ENCODE measurements around the gene CMTM7.
"Not testable (repeated sequence)": the region's sequence is repeated elsewhere in the genome, so short reads cannot be mapped to it uniquely, and the experiment has no call there.

Gene CMTM7

DNA sequence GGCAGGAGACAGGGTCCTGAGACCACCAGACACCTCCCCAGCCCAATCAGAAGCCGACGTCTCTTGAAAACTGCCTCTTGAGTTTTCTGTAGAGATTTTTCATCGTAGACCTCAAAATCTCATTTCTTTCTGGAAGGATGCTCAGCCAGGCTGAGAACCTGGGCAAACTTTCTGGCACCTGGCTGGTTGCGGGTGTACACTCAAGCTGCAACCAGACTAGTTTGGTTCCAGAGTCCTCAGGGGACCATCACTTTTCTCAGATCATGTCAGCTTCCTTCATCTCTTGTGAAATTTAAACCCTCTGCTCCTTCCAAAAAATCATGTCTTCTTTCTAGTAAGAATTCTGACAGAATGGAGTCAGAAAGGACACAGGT lies 45.1 kb downstream of the CMTM7 start:
- no peak for DNase-seq (ENCODE audit: low read depth)

DNA sequence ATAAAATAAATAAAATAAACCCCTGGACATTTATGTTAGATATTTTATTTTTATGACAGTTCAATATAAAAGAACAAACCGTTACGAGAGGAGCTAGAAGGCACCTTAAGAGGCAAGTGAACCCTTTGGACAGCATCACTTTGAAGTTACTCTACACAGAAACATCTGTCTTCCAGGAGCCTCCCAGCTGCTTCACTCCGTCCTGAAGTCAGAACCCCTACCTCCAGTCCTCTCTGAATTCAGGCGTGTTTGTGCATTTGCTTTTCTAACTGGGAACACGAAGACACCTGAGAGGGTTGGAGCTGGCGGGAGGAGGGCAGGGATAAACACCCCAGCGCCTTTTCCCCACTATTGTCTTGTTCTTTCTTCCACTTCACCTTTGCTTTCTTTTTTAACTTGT lies 46.2 kb downstream of the CMTM7 start:
- DNase-seq (ENCODE audit: low read depth): no peak

DNA sequence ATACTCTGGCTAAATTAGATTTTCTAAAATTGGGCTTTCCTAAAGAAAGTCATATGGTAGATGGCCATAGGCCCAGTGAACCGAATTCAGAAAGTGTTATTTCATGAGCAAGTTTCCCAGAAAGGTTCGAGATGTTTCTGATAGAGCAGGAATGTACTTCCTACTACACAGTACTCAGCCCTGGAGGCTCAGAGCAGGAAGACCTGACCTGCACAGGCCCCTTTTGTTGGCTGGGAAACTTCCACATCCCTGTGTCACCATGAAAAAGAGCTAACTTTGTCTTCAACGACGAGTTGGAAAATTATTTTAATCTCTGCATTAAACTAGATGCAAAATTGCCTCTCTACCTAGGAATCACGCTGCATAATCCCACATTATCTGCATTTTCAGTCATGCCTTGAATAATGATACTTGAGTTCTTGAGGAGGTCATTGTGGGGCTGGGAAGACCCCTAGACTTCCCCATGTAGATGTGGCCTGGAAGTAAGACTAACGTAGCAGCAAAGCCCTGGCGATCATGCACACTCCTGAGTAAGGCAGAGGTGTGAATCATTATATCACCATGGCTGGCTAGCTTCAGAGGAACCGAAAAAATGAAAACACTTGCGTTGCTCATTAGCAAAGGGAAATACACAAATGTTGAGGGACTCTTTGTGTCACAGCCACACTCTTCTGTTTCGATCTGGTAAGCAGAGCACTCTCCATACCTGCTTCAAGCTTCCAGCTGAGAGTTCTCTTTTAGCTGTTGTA lies 47.1 kb downstream of the CMTM7 start:
- no peak for DNase-seq (ENCODE audit: low read depth)

DNA sequence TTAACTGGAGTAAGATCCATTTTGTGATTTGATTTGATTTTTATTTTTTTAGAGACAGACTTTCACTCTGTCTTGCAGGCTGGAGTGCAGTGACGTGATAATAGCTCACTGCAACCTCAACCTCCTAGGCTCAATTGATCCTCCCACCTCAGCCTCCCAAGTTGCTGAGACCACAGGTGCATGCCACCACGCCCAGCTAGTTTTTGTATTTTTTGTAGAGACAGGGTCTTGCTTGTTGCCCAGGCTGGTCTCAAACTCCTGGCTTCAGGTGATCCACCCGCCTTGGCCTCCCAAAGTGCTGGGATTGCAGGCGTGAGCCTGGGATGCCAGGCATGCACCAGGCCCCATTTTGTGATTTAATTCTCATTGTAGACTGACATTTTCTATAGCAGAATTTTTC lies 47.8 kb downstream of the CMTM7 start:
- not testable (repeated sequence) for DNase-seq (ENCODE audit: low read depth)

DNA sequence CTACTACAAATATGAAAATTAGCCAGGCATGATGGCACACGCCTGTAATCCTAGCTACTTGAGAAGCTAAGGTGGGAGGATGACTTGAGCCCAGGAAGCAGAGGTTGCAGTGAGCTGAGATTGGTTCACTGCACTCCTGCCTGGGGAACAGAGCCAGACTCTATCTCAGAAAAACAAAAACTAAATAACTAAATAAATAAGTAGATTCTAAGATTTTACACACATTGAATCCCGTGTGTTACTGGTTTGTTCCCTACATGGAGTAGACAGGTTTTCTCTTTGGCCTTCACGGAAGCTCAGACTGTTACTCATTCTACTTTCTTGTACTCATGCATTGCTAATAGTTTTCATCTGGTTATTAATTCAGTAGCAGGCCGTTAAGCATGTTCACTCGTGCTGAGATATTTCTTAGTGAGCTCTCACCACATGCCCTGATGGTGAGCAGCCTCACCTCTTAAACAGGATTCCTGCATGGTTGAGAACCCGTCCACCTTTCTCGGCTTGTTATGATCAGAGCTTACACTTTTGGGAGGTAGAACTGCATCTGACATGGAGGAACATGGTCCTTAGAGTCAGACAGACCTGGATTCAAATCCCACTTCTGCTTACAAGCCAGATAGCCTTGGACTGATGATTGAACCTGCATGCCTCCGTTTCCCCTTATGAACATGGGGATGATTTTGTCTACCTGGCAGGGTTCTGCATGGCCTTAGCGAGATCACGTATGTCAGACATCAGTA lies 49.1 kb downstream of the CMTM7 start:
- DNase-seq (ENCODE audit: low read depth): no peak

DNA sequence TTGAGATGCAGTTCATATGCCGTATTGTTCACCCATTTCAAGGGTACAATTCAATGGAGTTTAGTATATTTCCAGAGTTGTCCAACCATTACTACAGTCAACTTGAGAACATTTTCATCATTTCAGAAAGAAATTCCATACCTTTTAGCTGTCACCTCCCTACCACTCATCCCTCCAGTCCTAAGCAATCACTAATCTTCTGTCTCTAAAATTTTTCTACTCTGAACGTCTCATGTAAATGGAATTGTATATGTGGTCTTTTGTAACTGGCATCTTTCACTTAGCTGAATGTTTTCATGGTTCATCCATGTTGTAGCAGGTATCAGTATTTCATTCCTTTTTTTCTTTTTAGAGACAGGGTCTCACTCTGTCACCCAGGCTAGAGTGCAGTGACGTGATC lies 51.1 kb downstream of the CMTM7 start:
- peak; percentile 52 for DNase-seq (ENCODE audit: low read depth)

DNA sequence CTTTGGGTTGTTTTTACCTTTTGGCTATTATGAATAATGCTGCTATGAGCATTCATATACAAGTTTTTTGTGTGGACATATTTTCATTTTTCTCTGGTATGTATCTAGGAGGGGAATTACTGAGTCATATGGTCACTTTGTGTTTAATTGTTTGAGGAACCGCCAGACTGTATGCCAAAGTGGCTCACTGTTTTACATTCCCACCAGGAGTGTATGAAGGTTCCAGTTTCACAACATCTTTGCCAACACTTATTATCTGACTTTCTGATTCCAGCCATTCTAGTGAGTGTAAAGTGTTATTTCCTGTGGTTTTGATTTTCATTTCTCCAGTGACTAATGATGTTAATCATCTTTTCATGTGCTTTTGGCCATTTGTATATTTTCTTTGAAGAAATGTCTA lies 51.8 kb downstream of the CMTM7 start:
- peak; percentile 89 for DNase-seq (ENCODE audit: low read depth)

DNA sequence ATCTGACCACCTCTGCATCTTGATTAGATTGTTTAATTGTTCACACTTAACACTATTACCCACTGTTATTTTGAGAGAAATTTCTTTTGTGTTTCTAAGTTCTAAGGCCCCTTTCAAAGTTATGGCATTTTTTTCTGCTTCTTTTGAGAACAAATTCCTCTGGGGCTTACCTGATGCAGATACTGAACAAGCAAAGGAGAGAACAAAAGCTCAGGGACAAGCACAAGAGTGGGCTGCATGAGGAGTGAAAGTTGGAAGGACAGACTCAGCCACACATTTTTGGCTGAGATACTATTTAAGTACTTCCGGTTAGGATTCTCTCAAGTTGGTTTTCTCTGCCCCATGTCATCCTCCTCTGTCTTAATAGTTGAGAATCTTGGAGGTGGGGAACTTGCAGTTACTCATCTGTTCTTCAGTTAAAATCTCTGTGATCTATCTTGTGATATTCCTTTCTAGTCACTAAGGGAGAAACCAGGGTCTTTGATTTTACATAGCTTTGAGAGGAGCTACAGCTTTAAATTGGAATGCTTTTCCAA lies 56.3 kb downstream of the CMTM7 start:
- DNase-seq (ENCODE audit: low read depth): no peak

DNA sequence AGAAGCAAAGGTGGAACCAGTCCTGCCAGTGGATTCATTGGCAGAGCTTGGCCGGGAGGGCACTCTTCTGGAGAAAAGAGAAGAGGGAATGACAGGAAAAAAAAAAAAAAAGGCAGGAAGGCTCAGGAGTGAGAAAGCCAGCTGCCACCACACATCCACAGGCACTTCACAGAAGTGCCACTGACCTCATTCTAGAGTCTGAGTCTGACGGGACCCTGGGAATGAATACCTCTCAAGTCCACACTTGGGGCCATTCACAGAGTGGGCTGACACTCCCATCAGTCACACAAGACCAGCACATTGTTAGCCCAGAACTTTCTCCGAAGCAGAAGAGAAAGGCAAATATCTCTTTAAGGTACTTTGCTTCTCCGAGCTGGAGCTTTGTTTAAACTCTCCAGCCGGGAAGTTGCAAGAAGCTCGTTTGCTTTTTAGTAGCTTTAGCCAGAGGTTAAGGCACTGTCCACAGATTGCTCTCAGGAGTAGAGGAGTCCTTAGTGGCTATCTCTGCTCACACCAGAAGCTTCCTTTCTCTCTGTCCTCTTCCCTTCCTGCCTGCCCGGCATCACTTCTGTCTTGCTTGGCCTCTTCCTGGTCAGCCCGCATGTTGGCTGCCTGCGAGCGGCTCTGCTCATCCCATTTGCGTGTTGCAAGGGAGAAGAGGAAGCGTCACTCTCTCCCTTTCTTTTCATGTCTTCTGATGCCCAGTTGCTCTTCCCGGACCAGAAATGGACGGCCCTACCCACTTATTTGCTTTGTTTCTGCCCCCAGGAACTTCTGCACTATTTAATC lies 57.2 kb downstream of the CMTM7 start:
- no peak for DNase-seq (ENCODE audit: low read depth)

DNA sequence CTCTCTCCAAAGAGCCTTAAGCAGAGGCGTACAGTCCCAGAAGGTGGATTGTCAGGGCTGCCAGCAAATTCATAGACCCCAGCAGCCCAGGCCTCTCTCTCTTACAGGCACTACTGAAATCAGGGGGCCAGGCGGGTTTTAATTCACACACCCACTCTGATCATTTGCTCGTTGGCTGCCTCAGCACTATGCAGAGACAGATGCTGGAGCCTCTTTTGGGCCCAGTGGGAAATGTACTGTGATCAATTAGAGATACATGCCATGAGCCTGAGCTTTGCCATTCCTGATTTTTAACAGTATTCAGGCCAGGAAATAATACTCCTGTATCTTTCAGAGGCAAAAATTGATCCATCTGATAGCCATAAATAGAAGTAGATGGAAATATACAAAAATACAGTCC lies 58.0 kb downstream of the CMTM7 start:
- DNase-seq (ENCODE audit: low read depth): no peak

DNA sequence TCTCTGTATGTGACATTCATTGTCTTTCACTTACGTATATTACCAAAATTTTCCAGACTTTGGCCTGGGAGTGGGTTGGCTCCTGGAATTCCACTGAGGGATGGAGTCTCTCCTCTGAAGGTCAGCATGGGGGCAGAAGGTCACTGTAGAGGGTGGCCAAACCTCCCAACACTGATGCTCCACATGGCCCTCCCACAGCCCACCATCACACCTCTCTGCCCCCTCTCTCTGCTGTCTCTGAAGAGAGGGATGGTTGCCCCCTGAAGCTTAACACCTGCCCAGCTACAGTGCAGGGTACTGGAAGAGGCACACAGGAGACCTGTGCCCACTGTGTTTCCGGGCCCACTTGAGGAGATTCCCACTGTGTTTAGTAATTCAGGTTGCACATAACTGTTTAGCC lies 58.8 kb downstream of the CMTM7 start:
- DNase-seq (ENCODE audit: low read depth): no peak

DNA sequence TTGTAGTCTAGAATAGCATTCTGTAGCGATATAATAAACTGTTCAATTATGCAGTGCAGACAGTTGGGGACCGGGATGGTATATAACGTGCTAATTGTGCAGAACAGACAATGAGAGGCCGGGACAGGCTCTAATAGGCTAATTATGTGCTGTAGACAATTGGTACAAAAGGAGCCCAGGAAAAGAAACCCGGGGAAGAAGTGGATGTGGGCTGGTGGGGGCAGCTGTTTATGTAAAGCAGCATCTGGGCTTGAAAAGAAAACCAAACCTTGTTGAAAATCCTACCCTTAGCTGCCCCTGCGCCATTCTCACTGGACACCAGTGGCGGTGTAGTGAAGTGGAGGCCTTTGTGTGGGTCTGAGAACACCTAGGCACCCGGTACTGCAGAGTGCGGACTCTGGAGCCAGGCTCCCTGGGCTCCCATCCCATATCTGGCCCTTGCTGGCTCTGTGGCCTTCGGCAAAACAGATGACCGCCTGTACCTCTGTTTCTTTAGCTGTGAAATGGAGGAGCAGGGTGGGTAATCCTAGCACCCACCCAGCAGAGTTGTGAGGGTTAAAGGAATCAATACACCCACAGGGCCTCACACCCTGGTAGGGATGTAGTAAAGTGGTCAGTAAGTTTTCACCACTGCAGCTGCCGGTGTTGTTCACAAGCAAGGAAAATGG lies 59.5 kb downstream of the CMTM7 start:
- no peak for DNase-seq (ENCODE audit: low read depth)

DNA sequence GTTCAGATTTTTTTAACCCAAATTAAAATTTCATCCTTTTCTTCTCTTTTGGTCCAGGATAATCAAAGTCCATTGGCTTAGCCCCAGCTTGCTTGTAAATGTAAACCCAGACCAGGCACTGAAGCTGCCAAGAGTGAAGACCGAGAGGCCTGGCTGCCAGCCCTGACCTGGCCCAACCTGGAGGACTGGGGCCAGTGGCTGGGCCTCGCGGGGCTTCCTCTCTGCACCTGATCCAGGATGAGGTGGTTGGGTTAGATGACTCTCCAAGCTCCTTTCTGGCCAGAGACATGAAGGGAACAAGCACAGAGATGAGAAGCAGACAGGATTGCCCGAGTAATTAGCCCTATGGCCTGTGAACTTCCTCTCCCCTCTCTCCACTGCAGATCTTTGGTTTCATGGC lies 60.4 kb downstream of the CMTM7 start:
- DNase-seq (ENCODE audit: low read depth): no peak

DNA sequence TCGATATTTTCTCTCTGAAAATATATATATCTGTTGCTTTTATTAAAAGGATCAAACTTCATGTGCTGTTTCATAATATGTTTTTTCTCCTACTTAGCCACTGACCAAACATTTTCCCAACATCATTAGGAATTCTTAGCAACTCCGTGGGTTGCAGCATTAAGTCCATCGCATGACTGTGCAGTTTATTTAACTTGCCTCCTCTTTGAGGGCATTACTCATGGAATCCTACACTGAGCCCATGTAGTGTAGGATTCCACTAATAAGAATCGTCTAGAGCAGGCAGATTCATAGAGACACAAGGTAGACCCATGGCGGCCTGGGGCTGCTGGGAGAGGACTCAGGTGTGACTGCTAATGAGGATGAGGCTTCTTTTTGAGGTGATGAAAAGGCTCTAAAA lies 61.7 kb downstream of the CMTM7 start:
- peak; percentile 85 for DNase-seq (ENCODE audit: low read depth)

DNA sequence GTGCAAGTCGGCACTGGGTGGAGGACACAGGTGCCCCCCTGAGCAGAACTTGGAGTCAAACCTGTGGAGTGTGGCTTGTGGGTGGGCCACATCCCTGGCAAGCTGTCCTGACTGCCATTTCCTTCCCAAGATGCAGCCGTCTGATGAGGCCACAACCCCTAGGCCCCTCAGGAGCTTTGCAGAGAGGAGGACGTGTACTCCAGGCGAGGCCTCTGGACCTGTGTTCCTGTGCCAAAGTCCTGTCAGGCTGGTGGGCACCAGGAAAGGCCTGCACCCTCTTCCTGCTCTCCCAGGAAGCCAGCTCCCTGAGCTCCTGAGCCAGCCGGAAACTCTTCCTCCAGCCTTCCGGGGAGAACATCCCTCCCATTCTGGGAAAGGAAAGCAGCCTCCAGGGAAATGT lies 62.5 kb downstream of the CMTM7 start:
- no peak for DNase-seq (ENCODE audit: low read depth)

DNA sequence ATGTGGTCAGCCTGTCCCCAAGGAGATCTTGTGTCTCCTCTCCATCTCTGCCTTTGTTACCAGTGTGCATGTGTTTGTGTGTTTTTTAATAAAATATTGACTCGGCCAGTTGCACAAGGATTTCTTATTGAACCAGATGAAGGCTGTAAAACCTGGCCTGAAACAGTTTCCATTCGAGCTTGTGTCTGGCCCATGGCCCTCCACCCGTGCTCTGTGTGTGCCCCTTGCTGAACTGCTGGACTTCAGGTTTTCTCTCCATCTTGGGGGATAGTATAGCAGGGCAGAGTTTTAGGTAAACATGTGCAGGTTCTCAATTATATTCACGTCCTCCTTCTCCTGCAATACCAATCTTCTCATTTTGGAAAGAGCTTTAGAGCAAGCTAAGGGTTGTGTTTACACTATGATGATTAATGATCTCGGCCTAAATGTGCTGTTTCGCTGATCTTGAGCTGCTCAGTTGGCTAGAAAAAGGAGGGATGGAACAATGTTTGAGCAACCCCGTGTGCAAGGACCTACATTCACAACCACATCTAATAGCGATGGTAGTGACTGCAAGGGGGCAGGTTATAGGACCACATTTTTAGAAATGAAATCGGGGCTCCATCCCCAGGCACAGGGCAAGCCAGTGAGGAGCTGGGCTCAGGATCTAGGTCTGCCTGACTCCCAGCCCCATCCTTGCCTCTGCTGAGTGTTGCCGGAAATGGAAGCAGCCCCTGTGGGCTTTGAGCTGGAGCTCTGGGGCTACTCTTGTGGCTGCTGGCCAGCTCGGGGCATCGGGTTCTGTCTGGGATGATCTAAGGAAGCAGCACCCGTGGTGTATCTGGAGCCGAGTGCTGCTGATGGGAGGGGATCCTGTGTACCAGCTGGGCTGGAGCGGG lies 63.3 kb downstream of the CMTM7 start:
- DNase-seq (ENCODE audit: low read depth): no peak

DNA sequence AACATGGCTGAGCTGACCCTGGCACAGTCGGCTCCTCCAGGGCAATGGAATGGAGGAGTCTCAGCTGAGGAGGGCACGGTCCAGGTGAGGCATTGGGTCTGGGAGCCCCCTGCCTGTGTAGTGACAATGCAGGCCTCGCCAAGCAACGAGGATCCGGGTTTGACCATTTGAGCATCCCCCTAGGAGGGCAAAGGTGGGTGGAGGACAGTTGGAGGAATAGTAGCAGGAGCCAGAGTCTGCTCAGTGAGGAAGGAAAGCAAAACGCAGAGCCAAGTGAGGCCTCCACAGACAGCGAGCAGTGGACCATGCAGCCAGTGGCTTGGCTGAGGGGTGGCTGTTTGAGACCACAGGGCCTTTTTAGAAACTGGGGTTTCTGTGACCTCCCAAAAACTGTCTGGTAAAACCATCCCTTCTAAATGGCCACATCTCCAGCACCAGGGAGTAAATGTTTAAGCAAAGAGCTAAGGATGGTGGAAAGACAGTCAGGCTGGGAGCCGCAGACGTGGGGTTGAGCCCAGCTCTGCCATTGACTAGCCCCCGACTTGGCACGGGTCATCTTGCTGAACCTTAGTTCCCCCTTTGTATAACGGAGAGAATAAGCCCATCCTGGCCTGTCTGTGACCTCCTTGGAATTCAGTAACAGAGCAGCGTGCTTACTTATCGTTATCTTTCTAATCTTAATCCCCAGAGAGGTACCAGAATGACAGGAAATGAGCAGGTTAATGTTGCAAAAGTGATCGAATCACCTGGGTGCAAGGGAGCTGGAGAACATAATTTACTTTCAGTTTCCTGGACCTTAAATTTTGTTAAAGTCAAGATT lies 64.2 kb downstream of the CMTM7 start:
- no peak for DNase-seq (ENCODE audit: low read depth)

DNA sequence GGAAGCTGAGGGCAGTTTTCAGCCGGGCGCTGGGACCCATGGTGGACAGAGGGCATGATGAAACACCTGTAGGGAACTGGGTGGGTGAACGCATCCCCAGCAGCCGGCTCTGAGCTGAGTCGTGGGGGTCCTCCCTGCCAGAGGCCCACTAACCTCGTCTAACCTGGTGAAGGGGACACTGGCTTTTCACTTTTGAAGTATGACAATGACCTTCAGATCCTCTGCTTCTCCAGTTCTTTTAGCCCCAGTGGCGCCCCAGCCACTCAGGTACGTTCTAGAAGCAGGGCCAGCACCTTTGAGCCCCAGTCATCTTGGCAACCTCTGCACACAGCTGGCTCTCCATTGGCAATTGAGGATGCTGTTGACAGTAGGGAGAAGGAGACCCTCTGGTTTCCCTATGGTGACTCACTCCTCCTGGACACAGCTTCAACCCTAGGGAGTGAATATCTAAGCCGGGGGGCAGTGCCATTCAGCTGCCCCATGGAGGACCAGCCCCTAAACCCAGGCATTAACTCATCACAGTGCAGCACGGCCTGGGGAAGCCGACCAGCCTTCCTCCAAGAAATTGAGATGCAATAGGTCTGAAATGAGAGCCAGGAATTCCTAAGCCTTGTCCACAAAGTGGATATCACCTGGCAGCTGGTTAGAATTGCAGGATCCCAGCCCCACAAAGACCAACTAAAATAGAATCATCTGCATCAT lies 64.9 kb downstream of the CMTM7 start:
- no peak for DNase-seq (ENCODE audit: low read depth)

DNA sequence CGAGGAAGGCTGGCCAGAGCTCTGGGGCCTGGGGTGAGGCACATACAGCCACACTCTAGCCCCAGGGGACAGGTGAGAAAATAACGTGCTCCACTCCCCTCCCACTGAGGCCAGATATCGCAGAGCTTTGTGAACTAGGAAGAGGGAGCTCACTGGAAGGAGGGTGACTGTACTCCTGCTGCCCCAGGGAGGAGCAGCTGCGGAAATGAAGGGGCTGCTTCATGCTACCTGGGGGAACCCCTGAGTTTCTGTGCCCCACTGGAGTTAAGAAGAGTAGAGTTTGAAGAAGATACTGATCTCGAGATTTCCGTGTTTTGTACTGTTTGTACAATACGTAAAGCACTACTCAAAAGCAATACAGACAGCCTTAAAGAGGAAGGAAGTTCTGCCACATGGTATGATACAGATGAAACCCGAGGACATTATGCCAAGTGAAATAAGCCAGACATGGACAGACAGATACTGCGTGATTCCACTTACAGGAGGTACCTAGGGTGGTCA lies 66.4 kb downstream of the CMTM7 start:
- DNase-seq (ENCODE audit: low read depth): no peak

DNA sequence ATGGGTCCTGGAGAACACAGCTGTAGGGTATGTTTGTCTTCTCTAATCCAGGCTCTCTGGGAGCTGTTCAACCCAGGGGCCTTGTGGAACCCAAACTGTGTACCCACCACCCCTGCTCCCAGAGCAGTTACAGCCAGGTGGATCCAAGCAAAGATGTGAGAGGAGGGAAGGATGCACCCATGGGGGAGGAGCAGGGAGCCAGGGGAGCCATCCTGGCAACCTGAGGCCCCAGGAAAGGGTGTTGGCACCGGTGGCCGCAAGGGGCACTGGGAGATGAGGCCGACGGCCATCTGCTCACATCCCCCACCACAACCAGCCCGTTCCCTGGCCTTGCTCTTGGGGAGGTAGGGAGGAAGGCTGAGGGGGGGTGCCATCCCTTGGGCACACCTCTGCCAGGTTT lies 67.8 kb downstream of the CMTM7 start:
- no peak for DNase-seq (ENCODE audit: low read depth)
